ENCODE data around the gene UBE2G1. TPM values are rescaled to one million over a fixed set of nuclear protein-coding genes. Genes with fewer than 3 reads are reported as not detected.
A peak's percentile ranks its signal among the peaks of the same experiment; 100 is the strongest.

UBE2G1 gene
- total and polyA plus RNA-seq, 2 of the 13 experiments (the other 11 are each of a cell fraction or from before 2014, with no cell fraction given), result 27.9 to 42.6 TPM

DNA sequence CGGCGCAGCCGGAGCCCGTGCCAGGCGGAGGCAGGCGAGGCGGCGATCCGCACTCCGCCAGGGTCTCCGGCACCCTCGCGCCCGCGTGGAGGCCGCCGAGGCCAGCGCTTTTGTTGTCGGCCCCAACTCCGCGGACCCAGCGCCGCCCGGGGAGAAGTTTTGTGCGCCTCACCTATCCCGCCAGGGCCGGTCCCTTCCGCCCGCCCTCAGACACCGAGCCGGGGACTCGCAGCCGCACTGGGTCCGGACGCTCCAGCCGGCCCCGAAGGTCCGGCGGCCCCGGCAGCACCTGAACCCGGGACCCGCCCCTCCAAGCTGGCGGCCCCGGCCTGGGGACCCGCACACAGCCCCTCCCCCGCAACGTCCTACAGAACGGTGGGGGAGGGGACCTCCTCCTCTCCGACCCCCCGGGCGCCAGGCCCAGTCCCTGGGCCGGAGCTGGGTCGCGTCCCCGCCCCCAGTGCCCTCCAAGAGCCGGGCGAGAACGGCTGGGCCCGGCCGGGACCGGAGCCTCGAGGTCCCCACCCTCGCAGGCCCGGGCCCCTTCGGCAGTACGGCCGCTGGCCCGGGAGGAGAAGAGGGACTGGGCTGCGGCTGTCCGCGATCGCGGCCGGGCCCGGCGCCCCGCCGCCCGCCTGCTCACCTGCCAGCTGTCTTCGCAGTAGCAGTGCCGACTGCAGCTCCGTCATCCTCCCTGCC, 698 bp downstream of the UBE2G1 start (continued):
- TF ChIP-seq, protein P1, sequence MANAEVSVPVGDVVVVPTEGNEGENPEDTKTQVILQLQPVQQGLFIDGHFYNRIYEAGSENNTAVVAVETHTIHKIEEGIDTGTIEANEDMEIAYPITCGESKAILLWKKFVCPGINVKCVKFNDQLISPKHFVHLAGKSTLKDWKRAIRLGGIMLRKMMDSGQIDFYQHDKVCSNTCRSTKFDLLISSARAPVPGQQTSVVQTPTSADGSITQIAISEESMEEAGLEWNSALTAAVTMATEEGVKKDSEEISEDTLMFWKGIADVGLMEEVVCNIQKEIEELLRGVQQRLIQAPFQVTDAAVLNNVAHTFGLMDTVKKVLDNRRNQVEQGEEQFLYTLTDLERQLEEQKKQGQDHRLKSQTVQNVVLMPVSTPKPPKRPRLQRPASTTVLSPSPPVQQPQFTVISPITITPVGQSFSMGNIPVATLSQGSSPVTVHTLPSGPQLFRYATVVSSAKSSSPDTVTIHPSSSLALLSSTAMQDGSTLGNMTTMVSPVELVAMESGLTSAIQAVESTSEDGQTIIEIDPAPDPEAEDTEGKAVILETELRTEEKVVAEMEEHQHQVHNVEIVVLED (CRISPR knock-in tag; IDR thresholded peaks at IDR 0.05; ENCODE audit: borderline replicate concordance), result no peak
- TF ChIP-seq, protein P2, sequence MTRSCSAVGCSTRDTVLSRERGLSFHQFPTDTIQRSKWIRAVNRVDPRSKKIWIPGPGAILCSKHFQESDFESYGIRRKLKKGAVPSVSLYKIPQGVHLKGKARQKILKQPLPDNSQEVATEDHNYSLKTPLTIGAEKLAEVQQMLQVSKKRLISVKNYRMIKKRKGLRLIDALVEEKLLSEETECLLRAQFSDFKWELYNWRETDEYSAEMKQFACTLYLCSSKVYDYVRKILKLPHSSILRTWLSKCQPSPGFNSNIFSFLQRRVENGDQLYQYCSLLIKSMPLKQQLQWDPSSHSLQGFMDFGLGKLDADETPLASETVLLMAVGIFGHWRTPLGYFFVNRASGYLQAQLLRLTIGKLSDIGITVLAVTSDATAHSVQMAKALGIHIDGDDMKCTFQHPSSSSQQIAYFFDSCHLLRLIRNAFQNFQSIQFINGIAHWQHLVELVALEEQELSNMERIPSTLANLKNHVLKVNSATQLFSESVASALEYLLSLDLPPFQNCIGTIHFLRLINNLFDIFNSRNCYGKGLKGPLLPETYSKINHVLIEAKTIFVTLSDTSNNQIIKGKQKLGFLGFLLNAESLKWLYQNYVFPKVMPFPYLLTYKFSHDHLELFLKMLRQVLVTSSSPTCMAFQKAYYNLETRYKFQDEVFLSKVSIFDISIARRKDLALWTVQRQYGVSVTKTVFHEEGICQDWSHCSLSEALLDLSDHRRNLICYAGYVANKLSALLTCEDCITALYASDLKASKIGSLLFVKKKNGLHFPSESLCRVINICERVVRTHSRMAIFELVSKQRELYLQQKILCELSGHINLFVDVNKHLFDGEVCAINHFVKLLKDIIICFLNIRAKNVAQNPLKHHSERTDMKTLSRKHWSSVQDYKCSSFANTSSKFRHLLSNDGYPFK (CRISPR knock-in tag; IDR thresholded peaks at IDR 0.05; ENCODE audit: borderline replicate concordance), result no peak
- TF ChIP-seq ZNF468 (CRISPR knock-in tag; IDR thresholded peaks at IDR 0.05) (no peak), NFRKB (IDR thresholded peaks at IDR 0.05) (no peak), CREM (IDR thresholded peaks at IDR 0.05) (no peak), CREM (CRISPR knock-in tag; IDR thresholded peaks at IDR 0.05) (no peak), PCBP1 (IDR thresholded peaks at IDR 0.05; ENCODE audit: borderline replicate concordance, low read depth, low read length) (no peak), KLF12 (CRISPR knock-in tag; IDR thresholded peaks at IDR 0.05; ENCODE audit: borderline replicate concordance) (no peak), TMF1 (CRISPR knock-in tag; IDR thresholded peaks at IDR 0.05; ENCODE audit: low read depth) (peak; percentile 57; the same call in 1 of the 2 replicates), MATR3 (CRISPR knock-in tag; IDR thresholded peaks at IDR 0.05) (no peak), XRCC5 (optimal IDR thresholded peaks at IDR 0.05; ENCODE audit: low read length) (no peak), SAP130 (CRISPR knock-in tag; IDR thresholded peaks at IDR 0.05; ENCODE audit: low read depth) (peak; percentile 7; the same call in 1 of the 2 replicates), PHF21A (CRISPR knock-in tag; IDR thresholded peaks at IDR 0.05) (no peak), PRPF4 (IDR thresholded peaks at IDR 0.05; ENCODE audit: low read depth, low read length, poor library complexity, severe bottlenecking) (peak; percentile 95)
- TF ChIP-seq, protein P3, sequence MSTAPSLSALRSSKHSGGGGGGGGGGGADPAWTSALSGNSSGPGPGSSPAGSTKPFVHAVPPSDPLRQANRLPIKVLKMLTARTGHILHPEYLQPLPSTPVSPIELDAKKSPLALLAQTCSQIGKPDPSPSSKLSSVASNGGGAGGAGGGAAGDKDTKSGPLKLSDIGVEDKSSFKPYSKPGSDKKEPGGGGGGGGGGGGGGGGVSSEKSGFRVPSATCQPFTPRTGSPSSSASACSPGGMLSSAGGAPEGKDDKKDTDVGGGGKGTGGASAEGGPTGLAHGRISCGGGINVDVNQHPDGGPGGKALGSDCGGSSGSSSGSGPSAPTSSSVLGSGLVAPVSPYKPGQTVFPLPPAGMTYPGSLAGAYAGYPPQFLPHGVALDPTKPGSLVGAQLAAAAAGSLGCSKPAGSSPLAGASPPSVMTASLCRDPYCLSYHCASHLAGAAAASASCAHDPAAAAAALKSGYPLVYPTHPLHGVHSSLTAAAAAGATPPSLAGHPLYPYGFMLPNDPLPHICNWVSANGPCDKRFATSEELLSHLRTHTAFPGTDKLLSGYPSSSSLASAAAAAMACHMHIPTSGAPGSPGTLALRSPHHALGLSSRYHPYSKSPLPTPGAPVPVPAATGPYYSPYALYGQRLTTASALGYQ (CRISPR knock-in tag; IDR thresholded peaks at IDR 0.05), result no peak
- TF ChIP-seq, protein P4, sequence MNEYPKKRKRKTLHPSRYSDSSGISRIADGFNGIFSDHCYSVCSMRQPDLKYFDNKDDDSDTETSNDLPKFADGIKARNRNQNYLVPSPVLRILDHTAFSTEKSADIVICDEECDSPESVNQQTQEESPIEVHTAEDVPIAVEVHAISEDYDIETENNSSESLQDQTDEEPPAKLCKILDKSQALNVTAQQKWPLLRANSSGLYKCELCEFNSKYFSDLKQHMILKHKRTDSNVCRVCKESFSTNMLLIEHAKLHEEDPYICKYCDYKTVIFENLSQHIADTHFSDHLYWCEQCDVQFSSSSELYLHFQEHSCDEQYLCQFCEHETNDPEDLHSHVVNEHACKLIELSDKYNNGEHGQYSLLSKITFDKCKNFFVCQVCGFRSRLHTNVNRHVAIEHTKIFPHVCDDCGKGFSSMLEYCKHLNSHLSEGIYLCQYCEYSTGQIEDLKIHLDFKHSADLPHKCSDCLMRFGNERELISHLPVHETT (CRISPR knock-in tag; conservative IDR thresholded peaks at IDR 0.05), result no peak
- TF ChIP-seq, protein P5, sequence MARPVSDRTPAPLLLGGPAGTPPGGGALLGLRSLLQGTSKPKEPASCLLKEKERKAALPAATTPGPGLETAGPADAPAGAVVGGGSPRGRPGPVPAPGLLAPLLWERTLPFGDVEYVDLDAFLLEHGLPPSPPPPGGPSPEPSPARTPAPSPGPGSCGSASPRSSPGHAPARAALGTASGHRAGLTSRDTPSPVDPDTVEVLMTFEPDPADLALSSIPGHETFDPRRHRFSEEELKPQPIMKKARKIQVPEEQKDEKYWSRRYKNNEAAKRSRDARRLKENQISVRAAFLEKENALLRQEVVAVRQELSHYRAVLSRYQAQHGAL (CRISPR knock-in tag; IDR thresholded peaks at IDR 0.05; ENCODE audit: not compliant biosample characterization), result no peak
- TF ChIP-seq, protein P6, sequence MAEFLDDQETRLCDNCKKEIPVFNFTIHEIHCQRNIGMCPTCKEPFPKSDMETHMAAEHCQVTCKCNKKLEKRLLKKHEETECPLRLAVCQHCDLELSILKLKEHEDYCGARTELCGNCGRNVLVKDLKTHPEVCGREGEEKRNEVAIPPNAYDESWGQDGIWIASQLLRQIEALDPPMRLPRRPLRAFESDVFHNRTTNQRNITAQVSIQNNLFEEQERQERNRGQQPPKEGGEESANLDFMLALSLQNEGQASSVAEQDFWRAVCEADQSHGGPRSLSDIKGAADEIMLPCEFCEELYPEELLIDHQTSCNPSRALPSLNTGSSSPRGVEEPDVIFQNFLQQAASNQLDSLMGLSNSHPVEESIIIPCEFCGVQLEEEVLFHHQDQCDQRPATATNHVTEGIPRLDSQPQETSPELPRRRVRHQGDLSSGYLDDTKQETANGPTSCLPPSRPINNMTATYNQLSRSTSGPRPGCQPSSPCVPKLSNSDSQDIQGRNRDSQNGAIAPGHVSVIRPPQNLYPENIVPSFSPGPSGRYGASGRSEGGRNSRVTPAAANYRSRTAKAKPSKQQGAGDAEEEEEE (CRISPR knock-in tag; IDR thresholded peaks at IDR 0.05; ENCODE audit: borderline replicate concordance), result no peak

Measured in HepG2 (cell line).